Panc1 (cell line): ENCODE data around the gene OR9Q1. TPM values are rescaled to one million over a fixed set of nuclear protein-coding genes. Genes with fewer than 3 reads are reported as not detected.

Experiments used
- ATAC-seq: fragments of 200-7000 bp; cut with Tn5 transposase; 2 replicates; pipeline ENCODE4 v1.9.1; 2020; ENCODE audit warnings: mild to moderate bottlenecking, moderate library complexity
- Bru-seq: library from RNA; stranded (reverse); fragments of 400-500 nt; gene quantifications from one replicate; lab custom pipeline; 2021; lab: Mats Ljungman, UMichigan
- BruChase-seq, 2 experiments: library from RNA; stranded (reverse); fragments of 400-500 nt; gene quantifications; one replicate each; lab custom pipeline; 2021; lab: Mats Ljungman, UMichigan
- BruUV-seq: library from RNA; stranded (reverse); fragments of 400-500 nt; replicated peaks from 2 replicates; lab custom pipeline; 2021; lab: Mats Ljungman, UMichigan
- CTCF ChIA-PET: fragments of 300-600 bp; sonication (Branson Sonifier 250); formaldehyde crosslinking; loops from one replicate; lab custom pipeline; 2022; ENCODE audit warnings: antibody characterized with exemption; lab: Charles Lee
- POLR2A ChIA-PET: fragments of 300-600 bp; sonication (Branson Sonifier 250); formaldehyde crosslinking; loops from one replicate; lab custom pipeline; 2022; ENCODE audit warnings: antibody characterized with exemption; lab: Charles Lee
- DNase-seq: peaks from one replicate; pipeline ENCODE4 v3.0.0-alpha.2; 2010; ENCODE audit warnings: low read depth, low spot score
- H3K27ac ChIP-seq: 2 replicates; pipeline ENCODE4 v1.5.1; 2011; ENCODE audit warnings: mild to moderate bottlenecking, low read length, inconsistent platforms
- H3K27me3 ChIP-seq: fragments of 200-500 bp; sonication (Bioruptor generic); 2 replicates; pipeline ENCODE4 v1.6.0; 2014; ENCODE audit warnings: low read length, inconsistent platforms; ENCODE audit not compliant: control insufficient read depth, insufficient read depth
- H3K36me3 ChIP-seq: fragments of 200-500 bp; sonication (Bioruptor generic); 2 replicates; pipeline ENCODE4 v1.5.1; 2014; ENCODE audit warnings: inconsistent platforms, mild to moderate bottlenecking, low read length, moderate library complexity; ENCODE audit not compliant: control insufficient read depth, insufficient read depth
- H3K4me1 ChIP-seq: 2 replicates; pipeline ENCODE4 v1.5.1; 2011; ENCODE audit warnings: inconsistent platforms, mild to moderate bottlenecking, low read length, moderate library complexity; ENCODE audit not compliant: control insufficient read depth, insufficient read depth
- H3K4me3 ChIP-seq, 2 experiments: 2 replicates each; pipeline ENCODE4 v1.5.1; 2011 to 2012; ENCODE audit warnings: low read depth in 2 of 2, low read length in 2 of 2, mild to moderate bottlenecking in 2 of 2, inconsistent platforms in 1 of 2, moderate library complexity in 1 of 2
- H3K9me3 ChIP-seq: fragments of 200-500 bp; sonication (Bioruptor generic); 2 replicates; pipeline ENCODE4 v1.5.1; 2014; ENCODE audit warnings: low read depth, mild to moderate bottlenecking, inconsistent platforms, low read length, moderate library complexity; ENCODE audit not compliant: control insufficient read depth, insufficient read depth
- POLR2AphosphoS5 ChIP-seq: IDR thresholded peaks from 2 replicates; pipeline ENCODE4 v1.6.1; 2012; ENCODE audit warnings: mild to moderate bottlenecking, low read depth, low read length, moderate library complexity
- SIN3A ChIP-seq: IDR thresholded peaks from 2 replicates; pipeline ENCODE4 v1.6.1; 2012; ENCODE audit warnings: low read depth, mild to moderate bottlenecking, low read length, moderate library complexity, borderline replicate concordance; ENCODE audit not compliant: insufficient read depth
- TCF7L2 ChIP-seq: IDR thresholded peaks from 2 replicates; pipeline ENCODE4 v1.6.1; 2011; ENCODE audit warnings: mild to moderate bottlenecking, low read depth, low read length, inconsistent platforms
- in situ Hi-C: cut with HindIII; loops from 2 replicates; pipeline ENCODE4 v1.10.0; 2016; ENCODE audit warnings: low sequenced_read_pairs, low pct_unique_long_range_greater_than_20kb
- intact Hi-C: fragments of 100-400 bp; cut with micrococcal nuclease; formaldehyde crosslinking; loops from one replicate; pipeline ENCODE4 v1.10.0; 2022; ENCODE audit not compliant: unreplicated experiment
- long read RNA-seq: library from polyadenylated mRNA; unstranded; transcript quantifications from one replicate; pipeline ENCODE4 v2.0.0, GENCODE V29; 2021; ENCODE audit not compliant: unreplicated experiment
- polyA plus RNA-seq: library from polyadenylated mRNA; unstranded; fragments of >200 nt; gene quantifications from one replicate; pipeline ENCODE4 v1.2.1, GENCODE V29; 2012; ENCODE audit warnings: missing spikeins; ENCODE audit not compliant: insufficient read length
- total RNA-seq: library from RNA; stranded (reverse); gene quantifications from one replicate; pipeline ENCODE4 v1.2.1, GENCODE V29; 2021; ENCODE audit not compliant: unreplicated experiment
- TF ChIP-seq, protein P1 (sequence below): fragments of 450-650 bp; IDR thresholded peaks from 2 replicates; pipeline ENCODE4 v1.5.1; 2017; ENCODE audit warnings: mild to moderate bottlenecking
- TF ChIP-seq, protein P2 (sequence below), 2 experiments: IDR thresholded peaks; 2 replicates each; pipeline ENCODE4 v1.6.1; 2011 to 2012; ENCODE audit warnings: low read depth in 2 of 2, control low read depth in 1 of 2, low read length in 1 of 2, mild to moderate bottlenecking in 1 of 2, moderate library complexity in 1 of 2; ENCODE audit not compliant: insufficient read depth in 1 of 2

OR9Q1 gene, protein sequence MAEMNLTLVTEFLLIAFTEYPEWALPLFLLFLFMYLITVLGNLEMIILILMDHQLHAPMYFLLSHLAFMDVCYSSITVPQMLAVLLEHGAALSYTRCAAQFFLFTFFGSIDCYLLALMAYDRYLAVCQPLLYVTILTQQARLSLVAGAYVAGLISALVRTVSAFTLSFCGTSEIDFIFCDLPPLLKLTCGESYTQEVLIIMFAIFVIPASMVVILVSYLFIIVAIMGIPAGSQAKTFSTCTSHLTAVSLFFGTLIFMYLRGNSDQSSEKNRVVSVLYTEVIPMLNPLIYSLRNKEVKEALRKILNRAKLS
- not detected for total RNA-seq
- polyA plus RNA-seq = not detected
- percentile 2 among the genes with signal in this experiment for Bru-seq, nascent RNA
- BruChase-seq, experiment 1, labeled RNA remaining after a 2-hour chase = percentile 7 among the genes with signal in this experiment
- percentile 3 among the genes with signal in this experiment for BruChase-seq, experiment 2, labeled RNA remaining after a 6-hour chase
- long read RNA-seq = 0 reads

DNA sequence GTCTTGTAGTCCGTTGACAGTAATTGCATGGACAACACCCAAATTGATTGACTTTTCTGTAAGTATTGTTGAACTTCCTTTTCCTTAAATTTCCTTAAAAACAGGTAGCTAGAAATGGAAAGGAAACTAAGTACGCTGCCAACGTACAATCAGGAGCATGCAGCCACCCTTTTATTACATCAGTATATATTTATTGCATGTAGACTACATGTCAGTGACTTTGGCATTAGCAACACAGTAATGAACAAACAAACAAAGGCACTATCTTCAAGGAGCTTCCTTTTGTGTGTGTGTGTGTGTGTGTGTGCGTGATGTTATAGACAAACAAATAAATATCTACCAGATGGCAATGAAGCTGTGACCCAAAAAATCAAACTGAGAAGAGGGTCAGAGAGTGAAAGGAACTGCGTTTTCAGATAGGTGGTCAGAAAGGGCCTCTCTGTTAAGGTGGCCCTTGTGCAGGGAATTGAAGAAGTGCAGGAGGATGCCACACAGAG is at the start of gene OR9Q1:
Gene OR9Q1 (plus strand): TSS at position 447 of the 497 bp plus-strand sequence. CDS start 155,564 bp downstream, outside the sequence.
- intact Hi-C loops (no loop called here), in situ Hi-C loops (no loop called here)
- Histone ChIP-seq H3K4me3 (no peak within 1 kb of the TSS), H3K27ac (no peak within 1 kb of the TSS), H3K4me1 (no peaks in the 10 kb centered on the region), H3K9me3 (no peaks in the 10 kb centered on the region), H3K27me3 (no peaks in the 10 kb centered on the region; the same call in 1 of the 2 replicates), H3K36me3 (no peaks in the 10 kb centered on the region)
- ATAC-seq (no peak), DNase-seq (no peak)
- ChIA-PET POLR2A (no interaction called here), CTCF (no interaction called here)
- BruUV-seq = no TSS peak
- TF ChIP-seq TCF7L2 (no peak), POLR2AphosphoS5 (no peak), SIN3A (no peak)
- TF ChIP-seq, protein P1, sequence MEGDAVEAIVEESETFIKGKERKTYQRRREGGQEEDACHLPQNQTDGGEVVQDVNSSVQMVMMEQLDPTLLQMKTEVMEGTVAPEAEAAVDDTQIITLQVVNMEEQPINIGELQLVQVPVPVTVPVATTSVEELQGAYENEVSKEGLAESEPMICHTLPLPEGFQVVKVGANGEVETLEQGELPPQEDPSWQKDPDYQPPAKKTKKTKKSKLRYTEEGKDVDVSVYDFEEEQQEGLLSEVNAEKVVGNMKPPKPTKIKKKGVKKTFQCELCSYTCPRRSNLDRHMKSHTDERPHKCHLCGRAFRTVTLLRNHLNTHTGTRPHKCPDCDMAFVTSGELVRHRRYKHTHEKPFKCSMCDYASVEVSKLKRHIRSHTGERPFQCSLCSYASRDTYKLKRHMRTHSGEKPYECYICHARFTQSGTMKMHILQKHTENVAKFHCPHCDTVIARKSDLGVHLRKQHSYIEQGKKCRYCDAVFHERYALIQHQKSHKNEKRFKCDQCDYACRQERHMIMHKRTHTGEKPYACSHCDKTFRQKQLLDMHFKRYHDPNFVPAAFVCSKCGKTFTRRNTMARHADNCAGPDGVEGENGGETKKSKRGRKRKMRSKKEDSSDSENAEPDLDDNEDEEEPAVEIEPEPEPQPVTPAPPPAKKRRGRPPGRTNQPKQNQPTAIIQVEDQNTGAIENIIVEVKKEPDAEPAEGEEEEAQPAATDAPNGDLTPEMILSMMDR = no peak
- TF ChIP-seq, protein P2, sequence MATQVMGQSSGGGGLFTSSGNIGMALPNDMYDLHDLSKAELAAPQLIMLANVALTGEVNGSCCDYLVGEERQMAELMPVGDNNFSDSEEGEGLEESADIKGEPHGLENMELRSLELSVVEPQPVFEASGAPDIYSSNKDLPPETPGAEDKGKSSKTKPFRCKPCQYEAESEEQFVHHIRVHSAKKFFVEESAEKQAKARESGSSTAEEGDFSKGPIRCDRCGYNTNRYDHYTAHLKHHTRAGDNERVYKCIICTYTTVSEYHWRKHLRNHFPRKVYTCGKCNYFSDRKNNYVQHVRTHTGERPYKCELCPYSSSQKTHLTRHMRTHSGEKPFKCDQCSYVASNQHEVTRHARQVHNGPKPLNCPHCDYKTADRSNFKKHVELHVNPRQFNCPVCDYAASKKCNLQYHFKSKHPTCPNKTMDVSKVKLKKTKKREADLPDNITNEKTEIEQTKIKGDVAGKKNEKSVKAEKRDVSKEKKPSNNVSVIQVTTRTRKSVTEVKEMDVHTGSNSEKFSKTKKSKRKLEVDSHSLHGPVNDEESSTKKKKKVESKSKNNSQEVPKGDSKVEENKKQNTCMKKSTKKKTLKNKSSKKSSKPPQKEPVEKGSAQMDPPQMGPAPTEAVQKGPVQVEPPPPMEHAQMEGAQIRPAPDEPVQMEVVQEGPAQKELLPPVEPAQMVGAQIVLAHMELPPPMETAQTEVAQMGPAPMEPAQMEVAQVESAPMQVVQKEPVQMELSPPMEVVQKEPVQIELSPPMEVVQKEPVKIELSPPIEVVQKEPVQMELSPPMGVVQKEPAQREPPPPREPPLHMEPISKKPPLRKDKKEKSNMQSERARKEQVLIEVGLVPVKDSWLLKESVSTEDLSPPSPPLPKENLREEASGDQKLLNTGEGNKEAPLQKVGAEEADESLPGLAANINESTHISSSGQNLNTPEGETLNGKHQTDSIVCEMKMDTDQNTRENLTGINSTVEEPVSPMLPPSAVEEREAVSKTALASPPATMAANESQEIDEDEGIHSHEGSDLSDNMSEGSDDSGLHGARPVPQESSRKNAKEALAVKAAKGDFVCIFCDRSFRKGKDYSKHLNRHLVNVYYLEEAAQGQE (IDR thresholded peaks at IDR 0.05; ENCODE audit: insufficient read depth in 1 of 2, low read depth in 2 of 2, low read length in 1 of 2) = no peak

DNA sequence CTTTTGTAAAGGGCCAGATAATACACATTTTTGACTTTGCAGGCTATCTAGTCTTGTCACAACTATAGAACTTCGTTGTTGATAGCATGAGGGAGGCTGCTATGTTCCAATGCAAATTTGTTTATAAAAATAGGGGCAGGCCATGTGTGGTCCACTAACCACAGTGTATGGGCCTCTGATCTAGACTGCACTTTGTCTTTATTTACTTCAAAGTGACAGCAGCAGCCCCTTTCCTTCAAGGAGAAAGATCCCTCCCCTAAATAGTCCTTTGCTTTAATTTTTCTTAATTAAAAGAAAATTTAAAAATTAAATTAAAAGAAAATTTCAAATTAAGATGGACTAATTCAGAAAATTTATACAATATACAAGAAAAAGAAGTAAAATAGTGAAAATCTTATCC is 49.5 kb upstream of the OR9Q1 start:
- no peak overlapping the region for H3K27ac ChIP-seq
- in situ Hi-C loops (no loop called here), intact Hi-C loops (no loop called here)
- no peaks in the 10 kb centered on the region for H3K9me3 ChIP-seq
- H3K27me3 ChIP-seq = no peaks in the 10 kb centered on the region; the same call in 1 of the 2 replicates
- BruUV-seq = no TSS peak
- ChIA-PET CTCF (no interaction called here), POLR2A (no interaction called here)
- H3K4me1 ChIP-seq = no peaks in the 10 kb centered on the region
- DNase-seq (no peak), ATAC-seq (no peak)
- no peaks in the 10 kb centered on the region for H3K36me3 ChIP-seq
- no peak for TF ChIP-seq TCF7L2
- TF ChIP-seq POLR2AphosphoS5 = no peak
- TF ChIP-seq, protein P1 = no peak
- TF ChIP-seq, protein P2 (IDR thresholded peaks at IDR 0.05; ENCODE audit: insufficient read depth in 1 of 2, low read depth in 2 of 2, low read length in 1 of 2) = no peak
- TF ChIP-seq SIN3A = no peak
- no peak overlapping the region for H3K4me3 ChIP-seq
